ENCODE measurements around the gene ADRM1. TPM values are rescaled to one million over a fixed set of nuclear protein-coding genes. Genes with fewer than 3 reads are reported as not detected.

ADRM1 gene
- total RNA-seq, 1 donor from 2014 or later: 52.3 TPM

DNA sequence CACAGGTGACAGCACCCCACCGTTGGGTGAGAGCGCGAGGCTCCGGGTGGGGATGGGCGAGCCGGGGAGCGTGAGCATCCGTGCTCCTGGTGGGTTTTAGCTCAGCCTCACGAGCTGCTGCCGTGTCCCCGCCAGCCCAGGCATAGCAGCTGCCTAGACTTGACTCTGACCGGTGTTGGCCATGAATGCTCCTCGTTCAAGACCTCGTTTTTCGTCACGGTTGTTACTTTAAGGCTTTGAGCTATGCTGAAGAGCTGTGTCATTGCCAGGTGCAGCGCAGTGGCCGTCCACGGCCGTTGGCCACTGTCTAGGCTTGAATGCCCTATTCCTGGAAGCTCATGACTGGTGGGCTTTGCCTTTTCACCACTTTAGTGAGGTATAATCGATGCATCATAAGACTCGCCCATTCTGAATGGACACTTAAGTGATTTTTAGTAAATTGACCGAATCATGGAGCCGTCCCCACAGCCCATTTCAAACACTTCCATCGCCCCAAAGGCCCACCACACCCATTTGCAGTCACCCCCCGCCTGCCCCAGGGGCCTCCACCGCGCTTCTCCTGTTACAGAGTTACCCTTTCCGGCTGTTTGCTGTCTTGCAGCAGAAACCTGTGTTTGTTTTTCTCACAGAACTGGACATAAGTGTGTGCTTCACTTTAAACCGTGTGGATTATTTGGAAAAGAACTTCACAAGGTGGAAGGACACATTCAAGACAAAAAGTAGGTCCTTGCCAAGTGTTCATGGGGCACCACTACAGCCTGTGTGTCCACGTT is 21.4 kb upstream of the ADRM1 start:
- H4K20me1 ChIP-seq (ENCODE audit: low read depth): no peaks in the 10 kb centered on the region
- TF ChIP-seq EZH2 (IDR thresholded peaks at IDR 0.05): no peak
- no peak for TF ChIP-seq EZH2phosphoT487 (IDR thresholded peaks at IDR 0.05)
- TF ChIP-seq, protein P1, sequence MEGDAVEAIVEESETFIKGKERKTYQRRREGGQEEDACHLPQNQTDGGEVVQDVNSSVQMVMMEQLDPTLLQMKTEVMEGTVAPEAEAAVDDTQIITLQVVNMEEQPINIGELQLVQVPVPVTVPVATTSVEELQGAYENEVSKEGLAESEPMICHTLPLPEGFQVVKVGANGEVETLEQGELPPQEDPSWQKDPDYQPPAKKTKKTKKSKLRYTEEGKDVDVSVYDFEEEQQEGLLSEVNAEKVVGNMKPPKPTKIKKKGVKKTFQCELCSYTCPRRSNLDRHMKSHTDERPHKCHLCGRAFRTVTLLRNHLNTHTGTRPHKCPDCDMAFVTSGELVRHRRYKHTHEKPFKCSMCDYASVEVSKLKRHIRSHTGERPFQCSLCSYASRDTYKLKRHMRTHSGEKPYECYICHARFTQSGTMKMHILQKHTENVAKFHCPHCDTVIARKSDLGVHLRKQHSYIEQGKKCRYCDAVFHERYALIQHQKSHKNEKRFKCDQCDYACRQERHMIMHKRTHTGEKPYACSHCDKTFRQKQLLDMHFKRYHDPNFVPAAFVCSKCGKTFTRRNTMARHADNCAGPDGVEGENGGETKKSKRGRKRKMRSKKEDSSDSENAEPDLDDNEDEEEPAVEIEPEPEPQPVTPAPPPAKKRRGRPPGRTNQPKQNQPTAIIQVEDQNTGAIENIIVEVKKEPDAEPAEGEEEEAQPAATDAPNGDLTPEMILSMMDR (IDR thresholded peaks at IDR 0.05): no peak
- H3K4me3 ChIP-seq: no peak overlapping the region
- Mint-ChIP-seq H3K36me3 (peaks cover 25% of the 10 kb centered on the region), H3K27me3 (ENCODE audit: insufficient read depth, low read depth) (peaks cover 7% of the 10 kb centered on the region), H3K4me3 (no peak overlapping the region), H3K9me3 (no peaks in the 10 kb centered on the region), H3K27ac (no peak overlapping the region), H3K4me1 (no peaks in the 10 kb centered on the region)
- no peak overlapping the region for H3K4me2 ChIP-seq
- H3F3A ChIP-seq (ENCODE audit: low read depth): no peaks in the 10 kb centered on the region
- no peaks in the 10 kb centered on the region for H3K27me3 ChIP-seq
- no peaks in the 10 kb centered on the region for H3K79me2 ChIP-seq (ENCODE audit: low read depth)
- DNase-seq (ENCODE audit: low spot score): no peak
- H3K4me1 ChIP-seq: no peaks in the 10 kb centered on the region
- H2AFZ ChIP-seq (replicated peaks): no peak overlapping the region
- H3K27ac ChIP-seq: no peak overlapping the region
- H3K36me3 ChIP-seq: no peaks in the 10 kb centered on the region
- no peak overlapping the region for H3K9ac ChIP-seq
- H3K9me3 ChIP-seq (ENCODE audit: low read depth): no peaks in the 10 kb centered on the region

DNA sequence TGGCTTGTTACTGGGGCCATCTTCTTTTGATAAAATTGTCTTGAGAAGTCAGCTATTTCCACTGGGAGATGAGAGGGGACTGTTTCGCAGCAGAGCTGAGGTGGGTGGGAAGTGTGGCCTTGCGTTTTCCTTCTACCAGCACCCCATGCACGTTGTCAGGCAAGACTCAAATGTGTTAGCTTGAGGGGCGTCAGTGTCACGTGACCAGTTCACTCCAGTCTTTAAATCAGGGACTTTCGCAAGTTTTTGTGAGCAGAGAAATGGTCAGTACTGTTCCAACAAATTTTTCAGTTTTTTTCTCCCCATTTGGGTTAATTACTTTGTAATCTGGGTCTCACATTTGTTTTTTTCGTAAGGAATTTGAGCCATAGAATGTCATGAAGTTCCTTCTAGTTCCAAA is 20.7 kb upstream of the ADRM1 start:
- Mint-ChIP-seq H3K27me3 (ENCODE audit: insufficient read depth, low read depth) (peaks cover 7% of the 10 kb centered on the region), H3K4me1 (no peaks in the 10 kb centered on the region), H3K36me3 (peaks cover 28% of the 10 kb centered on the region)

DNA sequence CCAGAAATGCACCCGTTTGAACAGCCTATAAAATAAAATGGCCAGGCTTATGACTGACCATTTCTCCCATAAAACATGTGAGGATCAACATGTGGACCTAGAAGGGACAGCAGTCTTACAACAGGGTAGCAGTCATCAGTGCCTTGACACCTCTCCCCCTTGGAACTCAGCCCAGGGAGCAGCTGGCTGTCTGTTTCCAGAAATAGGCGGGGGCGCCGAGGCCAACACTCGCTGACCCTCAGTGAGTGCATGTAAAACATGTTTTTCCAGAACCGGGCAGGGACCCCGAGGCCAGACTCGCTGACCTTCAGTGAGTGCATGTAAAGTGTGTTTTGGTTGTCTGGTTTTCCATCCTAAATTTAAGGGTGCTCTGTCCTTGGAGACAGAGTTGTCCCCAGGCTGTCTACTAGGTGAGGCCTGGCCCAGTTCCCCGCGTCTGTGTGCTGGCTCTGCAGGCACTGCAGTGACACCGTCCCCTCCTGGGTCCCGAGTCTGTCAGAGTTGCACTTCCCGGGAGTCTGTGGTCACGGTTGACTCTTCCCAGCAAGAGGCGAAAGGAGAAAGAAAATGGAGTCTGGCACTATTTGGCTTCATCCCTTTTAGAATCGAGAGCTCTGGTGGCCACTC is 19.8 kb upstream of the ADRM1 start:
- H3K79me2 ChIP-seq (ENCODE audit: low read depth): no peaks in the 10 kb centered on the region
- H2AFZ ChIP-seq (replicated peaks): no peak overlapping the region
- H3K27ac Mint-ChIP-seq: no peak overlapping the region
- H3K9me3 ChIP-seq (ENCODE audit: low read depth): no peaks in the 10 kb centered on the region
- DNase-seq (ENCODE audit: low spot score): no peak
- no peak overlapping the region for H3K9ac ChIP-seq
- no peak for TF ChIP-seq EZH2phosphoT487 (IDR thresholded peaks at IDR 0.05)
- TF ChIP-seq, protein P1 (IDR thresholded peaks at IDR 0.05): no peak
- H3K27me3 Mint-ChIP-seq (ENCODE audit: insufficient read depth, low read depth): peaks cover 5% of the 10 kb centered on the region
- no peaks in the 10 kb centered on the region for H3K9me3 Mint-ChIP-seq
- H3K4me3 ChIP-seq: no peak overlapping the region
- H3K4me1 Mint-ChIP-seq: no peaks in the 10 kb centered on the region
- H3K36me3 Mint-ChIP-seq: peaks cover 28% of the 10 kb centered on the region
- no peaks in the 10 kb centered on the region for H3K27me3 ChIP-seq
- H3K4me3 Mint-ChIP-seq: no peak overlapping the region
- no peaks in the 10 kb centered on the region for H3F3A ChIP-seq (ENCODE audit: low read depth)
- H3K27ac ChIP-seq: no peak overlapping the region
- H4K20me1 ChIP-seq (ENCODE audit: low read depth): no peaks in the 10 kb centered on the region
- H3K4me1 ChIP-seq: no peaks in the 10 kb centered on the region
- no peaks in the 10 kb centered on the region for H3K36me3 ChIP-seq
- H3K4me2 ChIP-seq: no peak overlapping the region

More for the DNA sequence above, 20.7 kb upstream of the ADRM1 start:
- Histone ChIP-seq H3K4me2 (no peak overlapping the region), H2AFZ (replicated peaks) (no peak overlapping the region), H3K9ac (no peak overlapping the region), H3F3A (ENCODE audit: low read depth) (no peaks in the 10 kb centered on the region), H3K9me3 (ENCODE audit: low read depth) (no peaks in the 10 kb centered on the region), H3K27me3 (no peaks in the 10 kb centered on the region), H3K79me2 (ENCODE audit: low read depth) (no peaks in the 10 kb centered on the region), H3K36me3 (no peaks in the 10 kb centered on the region), H4K20me1 (ENCODE audit: low read depth) (no peaks in the 10 kb centered on the region), H3K27ac (no peak overlapping the region), H3K4me3 (no peak overlapping the region), H3K4me1 (no peaks in the 10 kb centered on the region)
- Mint-ChIP-seq H3K4me3 (no peak overlapping the region), H3K27ac (no peak overlapping the region), H3K9me3 (no peaks in the 10 kb centered on the region)
- TF ChIP-seq EZH2 (IDR thresholded peaks at IDR 0.05): no peak
- TF ChIP-seq EZH2phosphoT487 (IDR thresholded peaks at IDR 0.05): no peak
- TF ChIP-seq, protein P1 (IDR thresholded peaks at IDR 0.05): no peak
- no peak for DNase-seq (ENCODE audit: low spot score)

All from neural progenitor cell (in vitro differentiated cells).